HL-60/S4 treated with retinoic acid at 250 ng/mL for 4 days and 3 days (cell line): ENCODE data around the gene PLSCR1.
"Not testable (repeated sequence)": the region's sequence is repeated elsewhere in the genome, so short reads cannot be mapped to it uniquely, and the experiment has no call there.

ENCODE experiments used
- in situ Hi-C: fragments of 300-500 bp; cut with MboI; formaldehyde crosslinking; loops from 2 replicates; pipeline ENCODE4 v1.7.0; 2022; ENCODE audit warnings: low sequenced_read_pairs

Gene PLSCR1

DNA sequence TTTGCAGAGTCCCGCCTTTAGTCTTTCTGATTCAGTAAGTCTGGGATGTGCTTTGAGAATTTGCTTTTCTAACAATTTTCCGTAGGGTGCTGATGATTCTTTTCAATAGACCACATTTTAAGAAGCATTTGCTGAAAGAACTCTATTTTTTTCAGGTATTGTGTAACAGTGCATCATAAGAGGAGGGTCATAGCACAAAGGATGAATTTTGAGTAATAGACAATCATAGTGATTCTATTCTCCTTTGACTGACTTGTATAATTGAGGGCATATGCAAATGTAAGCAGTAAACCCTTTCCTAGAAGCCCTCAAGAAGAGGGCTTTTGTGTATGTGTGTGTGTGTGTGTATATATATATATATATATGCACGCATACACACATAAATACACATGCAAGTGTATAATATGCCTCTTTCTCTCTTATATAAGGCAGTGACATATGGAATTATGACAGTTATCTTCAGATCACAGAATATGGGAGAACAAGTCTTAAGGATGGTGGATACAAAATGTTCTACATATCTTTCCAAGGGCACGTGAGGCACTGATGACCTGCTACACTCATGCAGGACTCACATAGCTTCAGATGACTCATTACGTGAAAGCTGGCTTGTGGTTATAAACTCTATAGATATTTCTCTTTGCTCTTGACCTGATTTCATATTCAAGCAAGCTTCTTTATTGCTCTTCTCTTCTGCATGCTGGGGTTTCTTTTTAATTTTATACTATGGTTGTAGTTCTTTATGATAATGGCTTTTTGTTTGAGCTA lies 6.5 kb upstream of the PLSCR1 start:
- in situ Hi-C loops, result no loop called here

DNA sequence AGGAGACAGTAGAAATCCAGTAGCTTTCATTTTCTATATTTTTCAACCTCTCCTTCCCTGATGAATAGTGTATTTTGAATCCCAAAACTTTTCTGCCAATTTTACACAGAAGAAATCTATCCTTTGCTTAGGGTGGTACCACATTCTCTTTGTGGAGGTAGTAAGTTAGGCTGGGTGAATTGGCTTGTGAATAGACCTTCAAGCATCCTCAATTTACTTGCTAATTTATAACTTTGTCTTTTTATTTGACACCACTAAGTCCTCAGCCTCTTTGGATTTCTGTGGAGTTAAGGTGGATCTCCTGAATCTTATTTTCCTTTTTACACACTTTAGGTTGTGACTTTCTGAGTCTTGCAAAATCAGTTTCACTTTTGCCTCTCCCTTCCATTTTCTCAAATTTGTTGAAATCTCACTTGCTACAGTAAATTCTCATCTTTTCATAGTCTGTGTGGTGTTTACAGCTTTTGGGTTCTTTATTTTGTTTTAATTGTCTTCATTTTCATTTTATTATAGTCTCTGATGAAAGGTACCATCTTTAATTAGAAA lies 5.7 kb upstream of the PLSCR1 start:
- in situ Hi-C loops, result no loop called here

DNA sequence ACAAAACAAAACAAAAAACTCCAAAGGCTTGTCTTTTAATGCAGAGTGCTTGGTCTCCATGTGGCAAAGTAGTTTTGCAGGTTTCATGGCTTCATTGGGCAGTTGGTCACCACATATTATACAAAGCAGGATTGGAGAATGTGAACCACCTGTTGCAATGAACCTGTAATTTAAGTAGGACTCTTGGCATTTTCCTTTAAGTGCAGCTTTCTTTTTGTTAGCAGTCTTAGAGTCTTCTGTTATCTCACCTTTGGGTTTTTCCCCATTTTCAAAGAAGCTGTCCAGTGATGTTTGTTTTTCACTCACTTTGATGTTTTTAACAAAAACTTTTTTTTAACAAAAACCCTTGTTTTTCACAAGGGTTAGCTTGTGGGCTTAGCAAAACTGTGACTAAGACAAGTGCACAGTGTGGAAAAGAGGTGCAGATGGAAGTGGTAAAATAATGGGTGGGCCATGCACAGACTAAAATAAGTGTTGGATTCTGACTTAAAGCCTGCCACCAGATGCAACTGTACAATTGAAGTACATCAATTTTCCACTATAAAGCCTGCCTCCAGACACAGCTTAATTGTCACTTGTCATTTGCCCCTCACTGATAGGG lies 2.9 kb upstream of the PLSCR1 start:
- in situ Hi-C loops, result no loop called here

DNA sequence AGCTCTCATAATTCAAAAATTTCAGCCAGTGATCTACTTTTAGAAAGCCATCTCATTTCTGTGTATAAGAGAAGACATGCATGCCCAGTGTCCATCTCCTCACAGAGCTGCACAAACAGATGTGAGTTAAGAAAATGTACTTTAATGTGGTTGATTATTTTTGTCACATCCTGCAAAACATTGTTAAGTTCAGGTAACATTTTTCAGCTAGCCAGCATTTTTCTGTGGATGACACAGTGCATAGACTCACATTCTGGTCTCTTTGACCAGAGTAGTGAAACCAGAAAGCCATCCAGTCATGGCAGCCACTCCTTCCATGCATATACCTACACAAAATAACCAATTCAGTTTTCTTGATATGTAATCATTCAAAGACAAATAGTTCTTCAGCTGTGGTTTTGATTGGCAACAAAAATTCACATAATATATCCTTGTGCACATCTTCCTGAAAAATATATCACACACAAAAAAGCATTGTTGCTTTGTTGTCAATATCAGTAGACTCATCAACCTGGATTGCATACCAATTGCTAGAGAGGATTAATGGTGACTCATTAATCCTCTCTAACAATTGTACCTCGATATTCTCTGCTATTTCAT lies 2.1 kb upstream of the PLSCR1 start:
- in situ Hi-C loops, result no loop called here

DNA sequence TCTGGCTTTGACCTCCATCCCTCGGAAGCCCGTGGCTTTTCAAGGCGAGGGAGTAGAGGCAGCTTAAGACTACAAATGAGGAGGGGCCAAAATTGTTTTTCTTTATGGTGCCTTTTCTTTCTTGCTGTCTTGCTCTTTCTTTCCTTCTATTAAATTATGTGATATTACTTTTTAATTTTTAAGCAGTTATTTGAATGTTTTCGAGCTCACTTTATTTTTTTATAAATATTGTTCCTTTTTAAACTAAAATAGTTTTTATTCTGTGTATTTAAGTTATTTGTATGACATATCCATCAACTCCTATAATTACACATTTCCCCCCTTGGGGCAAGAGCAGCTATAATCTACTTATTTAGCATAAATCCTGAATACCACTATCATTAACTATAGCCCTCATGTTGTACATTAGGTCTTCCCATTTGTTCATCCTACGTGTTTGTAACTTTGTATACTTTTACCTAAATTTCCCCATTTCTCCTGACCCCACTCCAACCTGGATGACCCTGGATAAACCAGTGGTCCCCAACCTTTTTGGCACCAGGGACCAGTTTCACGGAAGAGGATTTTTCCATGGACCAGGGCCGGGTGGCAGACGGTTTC lies 622 bp upstream of the PLSCR1 start:
- in situ Hi-C loops, result no loop called here

DNA sequence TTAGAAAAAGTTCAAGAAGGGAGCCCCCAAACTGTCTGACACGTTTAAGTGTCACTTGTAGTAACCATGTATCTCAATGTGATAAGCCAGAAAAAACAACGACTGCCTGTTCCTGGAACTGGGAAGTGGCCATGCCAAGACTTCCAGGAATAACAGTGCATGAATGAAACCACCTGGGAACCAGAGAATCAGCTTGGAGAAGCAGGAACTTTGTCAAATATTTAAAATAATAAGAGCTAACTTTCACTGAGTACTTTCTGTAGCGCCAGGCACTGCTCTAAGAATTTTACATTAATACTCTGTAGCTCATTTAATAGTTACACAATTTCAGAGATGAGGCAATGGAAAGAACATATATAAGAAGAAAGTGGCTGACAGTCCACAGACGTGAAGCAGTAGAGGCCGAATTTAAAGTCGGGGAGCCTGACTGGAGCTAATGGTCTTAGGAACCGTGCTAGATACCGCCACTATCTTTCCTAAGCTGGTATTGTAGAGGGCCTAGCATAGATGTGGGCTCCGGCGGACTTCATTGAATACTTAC lies 876 bp downstream of the PLSCR1 start:
- in situ Hi-C loops, result no loop called here

DNA sequence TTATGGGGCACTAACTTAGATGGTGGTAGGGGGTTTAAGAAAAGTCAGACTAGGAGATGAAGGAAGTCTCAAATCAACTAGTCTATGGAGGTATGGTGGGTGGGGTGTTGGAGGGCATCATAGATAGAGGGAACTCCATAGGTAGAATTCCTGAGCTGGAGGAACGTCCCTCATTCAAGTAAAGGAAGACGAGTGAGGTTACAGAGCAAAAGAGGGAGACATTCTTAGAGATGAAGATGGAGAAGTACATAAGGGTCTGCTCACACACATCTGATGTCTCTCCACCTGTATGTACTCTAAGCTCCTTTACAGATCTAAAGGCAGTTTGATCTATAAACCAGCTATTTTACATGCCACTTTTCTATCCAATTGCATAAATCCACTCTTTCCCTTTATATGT lies 1.4 kb downstream of the PLSCR1 start:
- in situ Hi-C loops, result no loop called here

DNA sequence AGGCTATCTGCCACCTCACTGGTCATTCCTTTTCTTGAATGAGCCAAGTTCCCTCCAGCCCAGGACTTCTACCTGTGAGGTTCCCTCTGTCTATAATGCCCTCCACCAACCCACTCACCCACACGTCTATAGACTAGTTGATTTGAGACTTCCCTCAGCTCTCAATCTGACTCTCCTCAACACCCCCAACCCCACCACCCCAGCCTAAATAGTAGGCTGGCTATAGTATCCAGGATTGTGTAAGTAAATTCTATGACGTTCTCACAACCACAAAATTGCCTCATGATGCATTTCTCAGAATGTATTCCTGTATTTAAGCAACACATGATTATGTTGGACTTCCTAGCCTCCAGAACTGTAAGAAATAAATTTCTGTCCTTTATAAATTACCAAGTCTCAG lies 2.2 kb downstream of the PLSCR1 start:
- in situ Hi-C loops, result no loop called here

DNA sequence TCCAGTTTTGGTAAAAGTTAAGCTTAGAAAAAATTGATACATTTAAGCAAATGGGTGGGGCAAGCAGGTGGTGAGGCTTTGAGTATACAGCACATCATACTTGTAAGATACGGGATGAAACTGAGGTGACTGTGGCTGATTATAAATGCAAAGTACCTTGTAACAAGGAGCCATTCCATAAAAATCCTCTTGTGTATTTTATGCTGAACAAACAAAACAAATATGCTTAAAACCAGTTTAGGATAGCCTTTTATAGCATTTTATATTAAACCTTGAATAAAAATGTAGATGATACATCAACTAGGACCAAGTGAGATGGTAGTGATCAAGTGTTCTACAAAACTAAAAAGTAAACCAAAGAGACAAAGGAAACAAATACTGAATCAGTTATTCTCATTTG lies 3.4 kb downstream of the PLSCR1 start:
- in situ Hi-C loops, result no loop called here

DNA sequence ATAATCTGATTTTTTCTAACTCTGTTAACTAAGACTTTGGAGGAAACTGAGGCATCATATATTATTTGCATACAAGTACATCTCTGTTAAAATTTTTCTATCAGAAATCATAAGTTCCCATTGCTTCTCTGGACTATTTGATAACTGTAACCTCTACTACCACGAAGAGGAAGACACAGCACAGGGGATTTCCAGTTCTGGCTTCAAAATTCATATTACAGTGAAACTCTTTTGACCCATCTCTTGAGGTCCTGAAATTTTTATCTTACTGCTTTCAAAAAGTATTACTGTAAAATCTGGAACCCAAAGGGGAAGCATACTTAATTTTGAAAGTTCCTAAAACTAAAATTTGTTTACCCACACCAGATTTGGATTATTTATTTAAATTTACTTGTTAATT lies 4.2 kb downstream of the PLSCR1 start:
- in situ Hi-C loops, result no loop called here

DNA sequence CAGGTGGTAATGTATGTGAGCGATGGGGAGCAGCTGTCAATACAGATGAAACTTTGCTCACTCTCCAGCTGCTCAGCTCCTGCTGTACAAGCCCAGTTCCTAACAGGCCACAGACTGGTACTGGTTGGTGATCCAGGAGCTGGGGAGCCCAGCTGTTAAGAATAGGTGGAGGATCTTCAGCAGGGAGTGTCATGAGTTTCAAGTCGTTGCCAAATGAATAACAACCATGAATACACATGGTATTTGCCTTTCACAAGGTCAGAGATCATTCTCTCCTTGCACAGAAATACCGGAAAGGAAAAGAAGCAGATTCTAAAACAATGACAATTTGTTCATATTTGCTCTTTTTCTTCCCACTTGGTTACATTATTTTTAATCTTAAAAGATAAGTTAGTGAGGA lies 5.1 kb downstream of the PLSCR1 start:
- in situ Hi-C loops, result no loop called here

DNA sequence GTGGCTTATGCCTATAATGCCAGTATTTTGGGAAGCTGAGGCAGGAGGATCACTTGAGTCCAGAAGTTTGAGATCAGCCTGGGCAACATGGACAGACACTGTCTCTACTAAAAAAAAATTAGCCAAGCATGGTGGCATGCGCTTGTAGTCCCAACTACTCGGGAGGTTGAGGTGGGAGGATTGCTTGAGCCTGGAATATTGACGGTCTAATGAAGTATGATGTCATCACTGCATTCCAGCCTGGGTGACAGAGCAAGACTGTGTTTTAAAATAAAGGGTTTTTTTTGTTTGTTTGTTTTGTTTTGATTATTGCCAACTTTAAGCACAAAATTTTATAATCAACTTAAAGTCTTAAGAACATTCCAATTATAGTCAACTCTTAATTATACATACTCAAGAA lies 6.8 kb downstream of the PLSCR1 start:
- in situ Hi-C loops, result no loop called here

DNA sequence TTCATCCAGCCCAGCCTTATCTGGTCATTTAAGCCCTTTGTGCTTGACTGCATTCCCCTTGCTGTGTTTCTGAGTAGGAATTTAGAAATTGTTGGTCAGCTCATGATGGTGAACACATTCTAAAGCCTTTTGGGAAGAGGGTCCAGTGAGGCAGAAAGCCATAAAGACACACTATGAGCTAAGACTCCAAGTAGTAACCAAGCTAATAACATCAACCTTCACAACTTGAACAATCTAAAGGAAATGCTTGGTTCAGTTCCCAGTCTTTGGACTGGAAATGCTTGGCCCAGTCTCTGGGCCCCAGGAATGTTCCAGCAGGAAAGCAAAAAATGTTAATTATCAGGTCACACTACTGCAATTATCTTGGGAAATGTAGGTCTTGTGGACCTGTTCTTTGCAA lies 7.7 kb downstream of the PLSCR1 start:
- in situ Hi-C loops, result no loop called here

DNA sequence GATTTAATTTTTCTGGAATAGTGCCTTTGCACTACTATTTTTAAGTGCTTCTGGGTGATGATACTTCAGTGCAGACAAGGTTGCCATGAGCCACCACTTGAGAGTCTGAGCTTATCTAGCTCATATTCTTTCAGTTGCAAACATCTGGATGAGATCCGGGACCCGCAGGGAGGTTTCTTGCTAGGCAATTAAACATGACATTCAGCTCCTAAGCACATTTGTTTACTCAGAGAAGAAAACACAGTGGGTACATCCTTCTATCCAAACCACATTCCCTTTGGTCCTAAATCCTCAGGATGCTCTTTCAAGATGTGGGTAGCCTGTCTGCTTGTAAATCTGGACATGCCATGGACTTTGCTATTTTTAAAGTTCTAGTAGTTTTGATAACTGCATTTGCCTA lies 12.0 kb downstream of the PLSCR1 start:
- in situ Hi-C loops, result no loop called here

DNA sequence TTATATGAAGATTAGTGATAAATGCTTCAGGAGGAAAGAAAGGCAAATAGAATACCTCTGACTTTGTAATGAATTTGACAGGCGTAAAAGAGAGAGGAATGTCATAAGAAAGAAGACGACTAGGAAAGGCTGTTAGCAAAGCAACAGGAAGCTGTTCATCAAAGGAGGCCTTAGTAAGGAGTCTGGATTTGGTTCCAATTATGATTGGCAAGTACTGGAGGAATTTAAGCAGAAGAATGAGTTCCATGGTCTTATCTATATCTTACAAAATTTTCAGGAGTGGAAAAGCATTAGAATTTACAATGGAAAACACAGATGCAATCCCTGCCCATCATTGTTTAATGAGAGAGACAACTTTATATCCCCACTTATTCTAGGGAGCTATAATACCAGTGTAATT lies 13.8 kb downstream of the PLSCR1 start:
- in situ Hi-C loops, result no loop called here

DNA sequence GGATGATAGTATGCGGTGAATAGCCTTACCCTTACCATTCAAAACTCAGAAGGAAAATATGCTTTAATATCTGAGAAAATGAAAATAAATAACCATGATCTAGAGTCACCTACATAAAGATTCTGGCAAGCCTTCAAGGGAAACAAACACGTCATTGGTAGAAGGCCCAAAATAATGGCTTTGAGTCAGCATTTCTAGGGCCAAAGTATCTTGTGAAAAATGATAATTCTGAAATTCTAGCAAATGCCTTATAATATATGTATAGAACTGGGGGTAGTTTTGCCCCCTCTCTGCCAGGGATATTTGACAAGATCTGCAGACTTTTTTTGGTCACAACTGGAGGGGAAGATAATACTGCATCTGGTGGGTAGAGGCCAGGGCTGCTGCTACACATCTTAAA lies 15.4 kb downstream of the PLSCR1 start:
- in situ Hi-C loops, result no loop called here

DNA sequence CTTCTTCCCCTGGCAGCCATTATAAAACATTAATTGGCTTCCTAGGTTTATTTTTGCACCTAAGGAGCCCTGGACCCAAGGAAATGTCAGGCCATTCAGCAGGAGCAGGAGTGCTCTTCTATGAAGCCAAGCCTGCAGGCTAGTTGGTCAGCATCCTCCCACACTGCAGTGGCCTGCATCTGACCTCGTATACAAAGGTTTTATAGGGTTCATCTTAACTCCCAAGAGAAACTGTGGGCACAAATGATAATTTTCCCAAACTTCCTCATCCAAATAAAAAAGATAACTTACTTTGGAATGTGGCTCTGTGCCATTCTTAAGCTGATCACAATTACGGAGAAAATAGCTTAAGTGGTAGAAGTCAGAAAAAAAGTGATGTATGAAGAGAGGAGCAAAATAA lies 19.4 kb downstream of the PLSCR1 start:
- in situ Hi-C loops, result no loop called here

DNA sequence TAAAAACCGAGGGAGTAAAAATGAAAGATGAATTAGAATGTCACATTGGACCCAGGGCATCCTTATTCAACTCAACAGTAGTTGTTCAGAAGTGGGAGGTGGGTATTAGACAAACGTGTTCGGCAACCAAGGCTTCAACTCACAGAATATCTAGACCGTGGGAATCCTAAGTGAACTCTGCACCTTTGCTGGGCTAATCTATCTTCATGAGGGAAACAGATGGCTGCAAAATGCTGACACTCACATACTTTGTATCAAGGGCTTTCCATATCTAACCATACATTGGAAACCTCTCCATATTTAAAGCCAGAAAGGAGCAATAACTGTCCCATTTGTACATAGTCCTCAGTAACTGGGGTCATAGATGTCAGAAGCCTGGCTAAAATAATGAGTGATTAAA lies 20.9 kb downstream of the PLSCR1 start:
- in situ Hi-C loops, result no loop called here

DNA sequence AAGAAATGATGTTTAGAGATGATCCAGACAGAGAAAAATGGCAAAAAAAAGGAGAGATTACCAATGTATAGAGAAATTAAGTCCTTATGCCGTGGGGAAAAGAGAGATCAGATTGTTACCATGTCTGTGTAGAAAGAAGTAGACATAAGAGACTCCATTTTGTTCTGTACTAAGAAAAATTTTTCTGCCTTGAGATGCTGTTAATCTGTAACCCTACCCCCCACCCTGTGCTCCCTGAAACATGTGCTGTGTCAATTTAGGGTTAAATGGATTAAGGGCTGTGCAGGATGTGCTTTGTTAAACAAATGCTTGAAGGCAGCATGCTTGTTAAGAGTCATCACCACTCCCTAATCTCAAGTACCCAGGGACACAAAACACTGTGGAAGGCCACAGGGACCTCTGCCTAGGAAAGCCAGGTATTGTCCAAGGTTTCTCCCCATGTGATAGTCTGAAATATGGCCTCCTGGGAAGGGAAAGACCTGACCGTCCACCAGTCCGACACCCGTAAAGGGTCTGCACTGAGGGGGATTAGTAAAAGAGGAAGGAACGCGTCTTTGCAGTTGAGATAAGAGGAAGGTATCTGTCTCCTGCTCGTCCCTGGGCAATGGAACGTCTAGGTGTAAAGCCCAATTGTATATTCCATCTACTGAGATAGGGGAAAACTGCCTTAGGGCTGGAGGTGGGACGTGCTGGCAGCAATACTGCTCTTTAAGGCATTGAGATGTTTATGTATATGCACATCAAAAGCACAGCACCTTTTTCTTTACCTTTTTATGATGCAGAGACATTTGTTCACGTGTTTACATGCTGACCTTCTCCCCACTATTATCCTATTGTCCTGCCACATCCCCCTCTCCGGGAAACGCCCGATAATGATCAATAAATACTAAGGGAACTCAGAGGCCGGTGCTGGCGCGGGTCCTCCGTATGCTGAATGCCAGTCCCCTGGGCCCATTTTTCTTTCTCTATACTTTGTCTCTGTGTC lies 21.9 kb downstream of the PLSCR1 start:
- in situ Hi-C loops, result not testable (repeated sequence)

DNA sequence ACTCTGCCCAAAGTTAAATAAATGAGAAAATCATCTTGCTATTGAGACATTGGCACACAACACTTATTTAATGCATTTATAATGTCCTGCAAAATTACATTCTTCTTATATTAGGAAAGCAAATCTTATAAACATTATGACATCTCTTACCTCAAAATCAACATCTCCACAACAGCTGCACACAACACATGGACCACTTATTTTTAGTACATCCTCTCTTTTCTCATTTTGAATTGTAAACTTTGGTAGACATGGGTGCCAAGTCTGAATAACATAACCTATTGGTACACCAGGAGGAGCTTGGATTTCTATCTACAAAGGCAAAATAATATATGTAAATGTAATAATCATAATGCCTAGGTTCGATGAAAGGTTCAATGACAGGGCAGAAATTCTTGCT lies 23.0 kb downstream of the PLSCR1 start:
- in situ Hi-C loops, result no loop called here
